Measurements from ENCODE around the gene CCDC63. TPM values are rescaled to one million over a fixed set of nuclear protein-coding genes. Genes with fewer than 3 reads are reported as not detected.

CCDC63 gene
- total and polyA plus RNA-seq, 9 of the 15 experiments (the other 6 are each of a cell fraction or from before 2014, with no cell fraction given), result not detected

DNA sequence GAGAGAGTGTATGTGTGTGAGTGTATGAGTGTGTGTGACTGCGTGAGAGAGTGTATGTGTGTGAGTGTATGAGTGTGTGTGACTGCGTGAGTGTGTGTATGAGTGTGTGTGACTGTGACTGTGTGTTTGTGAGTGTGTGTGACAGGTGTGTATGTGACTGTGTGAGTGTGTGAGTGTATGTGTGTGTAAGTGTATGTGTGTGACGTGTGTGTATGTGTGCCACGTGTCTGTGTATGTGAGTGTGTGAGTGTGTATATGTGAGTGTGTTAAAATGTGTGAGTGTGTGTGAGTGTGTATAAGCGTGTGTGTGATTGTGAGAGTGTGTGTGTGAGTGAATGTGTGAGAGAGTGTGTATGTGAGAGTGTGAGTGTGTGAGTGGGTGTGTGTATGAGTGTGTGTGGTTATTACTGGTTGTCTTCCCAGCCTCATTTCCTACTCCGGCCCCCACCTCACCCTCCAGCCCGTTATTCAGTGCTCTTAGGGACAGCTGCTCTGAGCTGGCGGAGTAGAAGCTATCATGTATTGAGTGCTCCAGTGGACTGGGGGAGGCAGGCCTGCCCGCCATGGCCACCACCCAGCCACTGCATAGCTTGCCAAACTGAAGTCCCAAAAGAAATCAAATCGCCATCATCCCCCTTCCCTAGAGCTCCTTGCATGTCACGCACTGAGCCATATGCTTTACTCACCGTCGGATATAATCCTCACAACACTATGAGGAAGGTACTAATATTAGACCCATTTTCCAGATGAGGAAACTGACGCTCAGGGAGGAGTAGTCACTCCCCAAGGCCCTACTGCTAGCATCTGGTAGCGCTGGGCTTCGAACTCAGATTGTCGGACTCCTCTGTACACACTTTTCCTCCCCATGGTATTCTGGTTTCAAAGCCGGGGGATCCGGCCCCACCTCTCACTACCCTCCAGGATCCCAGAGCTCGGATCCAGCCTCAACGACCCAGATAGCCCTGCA lies 83.8 kb downstream of the CCDC63 start (continued):
- no peak for TF ChIP-seq FOXP1 (CRISPR knock-in tag; IDR thresholded peaks at IDR 0.05)
- no peak for TF ChIP-seq ETV6 (IDR thresholded peaks at IDR 0.05; ENCODE audit: borderline replicate concordance in 1 of 2, low read depth in 2 of 2, low read length in 1 of 2)
- TF ChIP-seq ETV6 (CRISPR knock-in tag; IDR thresholded peaks at IDR 0.05; ENCODE audit: borderline replicate concordance), result no peak
- peak; percentile 31; the same call in 1 of the 2 replicates for TF ChIP-seq ELF4 (CRISPR knock-in tag; IDR thresholded peaks at IDR 0.05)
- TF ChIP-seq THRB (CRISPR knock-in tag; conservative IDR thresholded peaks at IDR 0.05), result peak; percentile 79; the same call in 1 of the 2 replicates
- TF ChIP-seq NKRF (IDR thresholded peaks at IDR 0.05; ENCODE audit: borderline replicate concordance), result 0 out of 2 replicates have a peak, but pooled peaks have one; percentile 25
- TF ChIP-seq PHB2 (IDR thresholded peaks at IDR 0.05; ENCODE audit: low read depth), result peak; percentile 30; the same call in 1 of the 2 replicates
- TF ChIP-seq, protein P1, sequence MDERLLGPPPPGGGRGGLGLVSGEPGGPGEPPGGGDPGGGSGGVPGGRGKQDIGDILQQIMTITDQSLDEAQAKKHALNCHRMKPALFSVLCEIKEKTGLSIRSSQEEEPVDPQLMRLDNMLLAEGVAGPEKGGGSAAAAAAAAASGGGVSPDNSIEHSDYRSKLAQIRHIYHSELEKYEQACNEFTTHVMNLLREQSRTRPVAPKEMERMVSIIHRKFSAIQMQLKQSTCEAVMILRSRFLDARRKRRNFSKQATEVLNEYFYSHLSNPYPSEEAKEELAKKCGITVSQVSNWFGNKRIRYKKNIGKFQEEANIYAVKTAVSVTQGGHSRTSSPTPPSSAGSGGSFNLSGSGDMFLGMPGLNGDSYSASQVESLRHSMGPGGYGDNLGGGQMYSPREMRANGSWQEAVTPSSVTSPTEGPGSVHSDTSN (CRISPR knock-in tag; IDR thresholded peaks at IDR 0.05; ENCODE audit: low read depth), result no peak
- TF ChIP-seq, protein P1 (tag; conservative IDR thresholded peaks at IDR 0.05; ENCODE audit: low read depth), result no peak
- TF ChIP-seq, protein P2, sequence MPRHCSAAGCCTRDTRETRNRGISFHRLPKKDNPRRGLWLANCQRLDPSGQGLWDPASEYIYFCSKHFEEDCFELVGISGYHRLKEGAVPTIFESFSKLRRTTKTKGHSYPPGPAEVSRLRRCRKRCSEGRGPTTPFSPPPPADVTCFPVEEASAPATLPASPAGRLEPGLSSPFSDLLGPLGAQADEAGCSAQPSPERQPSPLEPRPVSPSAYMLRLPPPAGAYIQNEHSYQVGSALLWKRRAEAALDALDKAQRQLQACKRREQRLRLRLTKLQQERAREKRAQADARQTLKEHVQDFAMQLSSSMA (CRISPR knock-in tag; IDR thresholded peaks at IDR 0.05), result no peak

Data from K562 (cell line).